Skeletal muscle tissue (tissue), 4 donors: ENCODE results near the gene MCAT. TPM values are rescaled to one million over a fixed set of nuclear protein-coding genes. Genes with fewer than 3 reads are reported as not detected.

ENCODE experiments used
- H3K27ac ChIP-seq: one replicate; pipeline ENCODE4 v1.7.0; 2013; ENCODE audit warnings: mild to moderate bottlenecking, low read depth, low read length, inconsistent platforms
- H3K27me3 ChIP-seq, 3 donors: one replicate each; pipeline ENCODE4 v1.7.0; 2013; ENCODE audit warnings: low read length in 3 of 3; ENCODE audit not compliant: control insufficient read depth in 3 of 3, insufficient read depth in 3 of 3
- H3K36me3 ChIP-seq, 3 donors: one replicate each; pipeline ENCODE4 v1.7.0; 2013; ENCODE audit warnings: low read length in 3 of 3; ENCODE audit not compliant: control insufficient read depth in 3 of 3, insufficient read depth in 3 of 3
- H3K4me1 ChIP-seq, 3 donors: one replicate each; pipeline ENCODE4 v1.7.0; 2013; ENCODE audit warnings: low read length in 3 of 3, mild to moderate bottlenecking in 3 of 3; ENCODE audit not compliant: control insufficient read depth in 3 of 3, insufficient read depth in 3 of 3
- H3K4me3 ChIP-seq, 3 donors: one replicate each; pipeline ENCODE4 v1.7.0; 2013; ENCODE audit warnings: low read length in 3 of 3
- H3K9ac ChIP-seq, 3 donors: one replicate each; pipeline ENCODE4 v1.7.0; 2013; ENCODE audit warnings: low read length in 3 of 3, mild to moderate bottlenecking in 3 of 3, moderate library complexity in 2 of 3, low read depth in 1 of 3
- H3K9me3 ChIP-seq, 3 donors: one replicate each; pipeline ENCODE4 v1.7.0; 2013; ENCODE audit warnings: low read length in 3 of 3; ENCODE audit not compliant: control insufficient read depth in 3 of 3
- total RNA-seq: library from RNA; depleted of rRNA; stranded (reverse); fragments of >200 nt; gene quantifications from one replicate; pipeline ENCODE4 v1.2.3, GENCODE V29; 2014
- donor health status: Osteomylitis.

Gene MCAT
- total RNA-seq, 1 donor from 2014 or later = 8.4 TPM

DNA sequence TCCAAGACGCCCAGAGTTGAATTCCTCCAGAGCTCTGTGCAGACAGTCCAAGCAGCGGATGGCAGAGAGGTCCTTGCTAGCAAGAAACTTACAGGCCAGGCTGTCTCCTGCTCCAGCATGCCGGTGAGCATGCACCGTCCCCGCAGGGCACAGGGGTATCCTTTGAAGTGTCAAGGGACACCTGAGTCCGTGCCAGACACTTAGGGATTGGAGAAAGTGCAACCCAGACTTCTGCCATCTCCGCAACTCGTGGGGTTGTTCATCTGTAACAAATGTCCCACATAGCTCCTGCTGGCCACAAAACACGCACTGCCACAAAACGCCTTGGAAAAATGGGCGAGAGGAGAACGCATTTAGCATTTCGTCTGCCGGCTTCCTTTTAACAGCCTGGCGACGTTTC is 21.4 kb upstream of the MCAT start:
- peaks cover 13 to 27% (median 17%) of the 10 kb centered on the region in 3 donors for H3K36me3 ChIP-seq
- H3K27me3 ChIP-seq = no peaks in the 10 kb centered on the region
- peaks cover 8 to 11% (median 11%) of the 10 kb centered on the region in 3 donors for H3K4me1 ChIP-seq
- no peak overlapping the region for H3K27ac ChIP-seq
- no peak overlapping the region for H3K9ac ChIP-seq
- H3K9me3 ChIP-seq = no peaks in the 10 kb centered on the region
- no peak overlapping the region for H3K4me3 ChIP-seq

DNA sequence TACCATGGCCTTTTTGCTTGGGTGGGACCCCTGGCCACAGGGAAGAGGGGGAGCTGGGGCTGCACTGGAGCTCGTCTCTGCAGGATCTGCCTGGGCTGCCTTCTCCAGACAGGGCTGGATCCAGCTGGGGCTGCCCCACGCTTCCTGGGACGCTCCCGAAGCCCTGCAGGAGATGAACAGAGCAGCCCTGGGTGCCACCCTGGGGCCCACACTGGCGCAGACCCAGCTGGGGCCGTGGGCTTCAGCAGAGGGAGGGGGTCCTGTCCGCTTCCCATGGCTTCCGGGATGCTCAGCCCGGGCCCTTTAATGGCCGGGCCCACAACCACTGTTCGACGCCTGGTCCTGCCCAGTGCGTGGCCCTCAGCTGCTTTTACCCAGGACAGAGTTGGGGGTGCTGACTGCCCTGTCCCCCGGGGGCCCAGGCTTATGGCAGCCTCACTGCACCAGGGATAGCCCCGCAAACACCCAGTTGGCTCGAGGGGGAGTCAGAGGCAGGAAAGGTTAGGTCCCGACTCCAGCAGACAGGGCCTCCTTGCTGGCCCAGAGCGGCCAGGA is 20.1 kb upstream of the MCAT start:
- H3K4me3 ChIP-seq = no peak overlapping the region
- no peaks in the 10 kb centered on the region for H3K27me3 ChIP-seq
- H3K36me3 ChIP-seq = peaks cover 10 to 18% (median 15%) of the 10 kb centered on the region in 3 donors
- peaks cover 8 to 11% (median 11%) of the 10 kb centered on the region in 3 donors for H3K4me1 ChIP-seq
- H3K27ac ChIP-seq = no peak overlapping the region
- no peaks in the 10 kb centered on the region for H3K9me3 ChIP-seq
- H3K9ac ChIP-seq = no peak overlapping the region

DNA sequence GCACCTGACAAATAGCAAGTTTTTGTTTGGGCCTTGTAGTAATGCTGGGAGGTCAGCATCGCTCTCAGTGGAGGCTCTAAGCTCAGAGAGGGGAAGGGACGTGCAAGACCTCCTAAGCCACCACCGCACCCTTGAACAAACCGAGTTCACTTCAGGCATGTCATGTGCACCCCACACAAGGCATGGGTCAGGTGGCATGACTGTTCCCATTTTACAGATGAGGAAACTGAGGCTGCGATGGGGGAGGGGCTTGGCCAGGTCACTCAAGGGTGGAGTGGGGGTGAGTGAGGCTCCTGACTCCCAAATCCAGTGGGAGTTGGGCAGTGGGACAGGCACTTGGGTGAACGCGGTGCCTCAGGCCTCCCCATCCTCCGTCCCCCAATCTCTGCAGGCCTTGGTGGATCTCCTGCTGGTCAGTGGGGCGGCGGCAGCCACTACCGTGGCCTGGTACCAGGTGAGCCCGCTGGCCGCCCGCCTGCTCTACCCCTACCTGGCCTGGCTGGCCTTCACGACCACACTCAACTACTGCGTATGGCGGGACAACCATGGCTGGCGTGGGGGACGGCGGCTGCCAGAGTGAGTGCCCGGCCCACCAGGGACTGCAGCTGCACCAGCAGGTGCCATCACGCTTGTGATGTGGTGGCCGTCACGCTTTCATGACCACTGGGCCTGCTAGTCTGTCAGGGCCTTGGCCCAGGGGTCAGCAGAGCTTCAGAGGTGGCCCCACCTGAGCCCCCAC is 19.4 kb upstream of the MCAT start:
- Histone ChIP-seq H3K36me3 (peaks cover 5 to 13% (median 10%) of the 10 kb centered on the region in 3 donors), H3K27me3 (no peaks in the 10 kb centered on the region), H3K4me3 (no peak overlapping the region), H3K27ac (no peak overlapping the region), H3K9ac (no peak overlapping the region), H3K9me3 (no peaks in the 10 kb centered on the region), H3K4me1 (peaks cover 8 to 11% (median 11%) of the 10 kb centered on the region in 3 donors)

DNA sequence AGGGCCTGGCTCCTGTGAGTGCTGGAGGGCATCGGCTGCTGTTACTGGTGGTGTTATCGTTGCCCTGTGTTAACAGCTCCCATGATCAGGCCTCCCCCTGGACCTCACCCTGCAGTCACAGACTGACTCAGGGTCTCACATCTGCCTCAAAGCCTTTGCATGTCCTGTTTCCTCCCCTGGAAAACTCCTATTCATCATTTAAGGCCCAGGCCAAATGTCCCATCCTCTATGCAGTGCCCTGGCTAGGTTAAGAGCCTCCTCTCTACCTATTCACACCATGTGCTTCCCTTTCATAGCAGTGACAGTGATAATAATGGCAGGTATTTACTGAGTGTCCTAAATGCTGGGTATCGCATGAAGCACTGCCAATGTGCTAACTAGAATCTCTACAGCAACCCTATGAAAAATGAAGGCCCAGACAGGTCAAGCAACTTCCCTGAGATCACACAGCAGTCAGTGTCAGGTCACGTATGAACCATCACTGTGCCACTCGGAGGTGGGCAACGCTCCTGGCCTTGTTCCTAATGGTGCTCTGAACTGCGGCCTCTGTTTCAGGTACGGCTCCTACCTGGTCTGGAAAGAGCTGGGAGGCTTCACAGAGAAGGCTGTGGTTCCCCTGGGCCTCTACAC is 17.4 kb upstream of the MCAT start:
- Histone ChIP-seq H3K9me3 (no peaks in the 10 kb centered on the region), H3K27me3 (no peaks in the 10 kb centered on the region), H3K36me3 (peaks cover 4 to 9% (median 5%) of the 10 kb centered on the region in 3 donors), H3K4me3 (no peak overlapping the region), H3K9ac (no peak overlapping the region), H3K27ac (no peak overlapping the region), H3K4me1 (peaks cover 8 to 15% (median 12%) of the 10 kb centered on the region in 3 donors)

DNA sequence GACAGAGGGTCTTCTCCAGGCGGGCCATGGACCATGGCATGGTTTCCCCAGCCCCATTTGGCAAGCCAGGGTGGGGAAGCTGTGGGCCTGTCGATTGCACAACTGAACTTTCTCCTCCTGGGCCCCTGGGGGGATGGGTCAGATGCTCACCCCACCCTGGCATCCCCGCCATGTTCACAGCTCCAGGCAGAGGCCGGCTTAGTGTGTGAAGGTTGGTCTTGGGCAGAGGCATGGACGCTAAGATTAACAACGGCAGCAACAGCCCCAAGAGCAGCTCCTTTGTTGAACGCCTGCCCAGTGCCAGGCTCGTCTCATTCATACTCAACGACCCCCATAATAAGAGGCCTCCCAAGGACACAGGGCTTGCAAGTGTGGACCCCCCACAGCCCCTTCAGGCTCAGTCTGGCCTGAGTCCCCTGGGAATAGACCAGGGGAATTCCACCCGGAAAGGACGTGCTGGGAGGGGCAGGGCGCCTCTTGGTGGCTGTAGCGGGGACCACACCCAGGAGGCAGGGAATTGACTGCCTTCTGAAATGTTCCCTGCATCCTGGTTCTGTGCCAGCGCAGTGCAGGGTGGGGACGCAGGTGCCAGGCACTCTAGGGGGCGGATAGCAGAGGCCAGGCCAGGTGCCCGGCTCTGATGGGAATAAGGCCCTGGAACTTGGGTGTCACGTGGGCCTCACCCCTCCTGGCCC is 16.4 kb upstream of the MCAT start:
- Histone ChIP-seq H3K9ac (no peak overlapping the region), H3K4me1 (peaks cover 8 to 21% (median 11%) of the 10 kb centered on the region in 3 donors), H3K9me3 (no peaks in the 10 kb centered on the region), H3K27ac (no peak overlapping the region), H3K27me3 (no peaks in the 10 kb centered on the region), H3K4me3 (no peak overlapping the region), H3K36me3 (peaks cover 4 to 9% (median 5%) of the 10 kb centered on the region in 3 donors)

DNA sequence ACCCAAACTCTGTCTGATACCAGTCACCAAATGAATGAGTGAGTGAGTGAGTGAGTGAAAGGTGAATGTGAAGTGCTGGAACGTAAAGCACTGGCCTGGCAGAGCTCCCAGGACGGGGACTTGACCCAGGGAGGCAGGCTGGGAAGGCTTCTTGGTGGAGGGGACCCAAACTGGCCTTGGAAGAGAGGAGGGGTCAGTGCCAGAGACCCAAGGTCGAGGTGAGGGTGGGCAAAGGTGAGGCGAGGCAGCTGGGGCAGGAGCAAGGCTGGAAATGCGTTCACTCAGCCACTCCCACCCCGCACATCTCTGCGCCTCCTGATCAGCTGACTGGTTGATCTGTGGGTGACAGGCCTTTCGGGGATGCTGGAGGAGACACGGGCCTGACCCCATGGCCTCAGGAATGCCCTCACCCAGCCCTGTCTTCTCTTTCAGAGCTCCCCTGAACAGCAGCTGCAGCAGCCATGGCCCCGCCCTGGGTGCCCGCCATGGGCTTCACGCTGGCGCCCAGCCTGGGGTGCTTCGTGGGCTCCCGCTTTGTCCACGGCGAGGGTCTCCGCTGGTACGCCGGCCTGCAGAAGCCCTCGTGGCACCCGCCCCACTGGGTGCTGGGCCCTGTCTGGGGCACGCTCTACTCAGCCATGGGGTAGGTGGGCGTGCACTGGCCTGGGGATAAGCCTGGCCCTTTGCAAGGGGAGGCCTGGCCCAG is 15.7 kb upstream of the MCAT start:
- H3K27ac ChIP-seq = no peak overlapping the region
- H3K9ac ChIP-seq = no peak overlapping the region
- peaks cover 4 to 9% (median 5%) of the 10 kb centered on the region in 3 donors for H3K36me3 ChIP-seq
- no peaks in the 10 kb centered on the region for H3K27me3 ChIP-seq
- H3K9me3 ChIP-seq = no peaks in the 10 kb centered on the region
- H3K4me3 ChIP-seq = no peak overlapping the region
- H3K4me1 ChIP-seq = peaks cover 8 to 16% (median 9%) of the 10 kb centered on the region in 3 donors

DNA sequence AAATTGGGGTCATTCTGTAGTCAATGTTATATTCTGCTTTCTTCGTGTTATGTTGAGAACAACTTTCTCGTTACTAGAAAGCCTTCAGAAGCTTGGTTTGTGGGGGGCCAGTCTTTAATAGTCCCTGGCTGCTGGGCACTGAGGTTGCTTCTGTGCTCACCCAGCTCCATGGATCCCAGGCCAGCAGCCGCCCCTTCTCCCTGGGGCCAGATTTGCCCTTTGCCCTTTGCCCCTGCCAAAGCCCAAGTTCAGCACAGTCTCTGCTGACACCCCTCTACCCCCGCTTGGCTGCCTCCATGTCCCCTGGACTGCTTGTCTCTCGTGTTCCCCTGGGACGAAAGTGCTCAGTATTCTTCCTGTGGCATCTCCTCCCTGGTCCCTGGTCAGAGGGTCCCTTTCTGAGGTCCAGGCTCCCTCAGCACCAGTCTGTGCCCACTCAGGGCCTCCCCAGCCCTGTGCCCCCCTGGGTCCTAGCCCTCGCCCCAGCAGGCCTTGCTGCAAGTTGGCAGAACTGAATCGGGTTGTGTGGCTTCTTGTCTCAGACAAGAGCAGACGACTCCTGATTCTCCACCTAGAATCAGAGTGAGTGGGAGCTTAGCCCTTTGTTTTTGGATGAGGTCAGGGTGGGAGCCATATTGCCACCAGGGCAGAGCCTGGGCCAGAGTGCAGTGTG is 14.8 kb upstream of the MCAT start:
- Histone ChIP-seq H3K4me3 (no peak overlapping the region), H3K9ac (no peak overlapping the region), H3K9me3 (no peaks in the 10 kb centered on the region), H3K36me3 (peaks cover 4 to 9% (median 5%) of the 10 kb centered on the region in 3 donors), H3K4me1 (peaks cover 0 to 11% (median 2%) of the 10 kb centered on the region in 3 donors), H3K27me3 (no peaks in the 10 kb centered on the region), H3K27ac (no peak overlapping the region)

DNA sequence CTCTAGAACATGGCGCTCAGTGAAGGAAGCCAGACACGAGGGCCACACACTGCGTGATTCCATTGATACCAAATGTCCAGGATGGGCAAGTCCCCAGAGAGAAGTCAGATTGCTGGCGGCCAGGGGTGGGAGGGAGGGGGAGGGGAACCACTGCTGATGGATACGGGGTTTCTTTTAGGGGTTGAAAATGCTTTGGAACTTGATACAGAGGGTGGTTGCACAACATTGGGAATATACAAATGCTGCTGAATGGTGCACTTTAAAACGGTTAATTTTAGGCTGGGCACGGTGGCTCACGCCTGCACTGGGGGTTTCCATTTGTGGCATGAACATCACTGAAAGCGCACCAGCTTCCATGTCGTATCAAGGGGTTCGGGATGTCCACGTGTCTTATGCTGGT is 13.2 kb upstream of the MCAT start:
- Histone ChIP-seq H3K4me3 (no peak overlapping the region), H3K4me1 (peaks cover 11 to 22% (median 16%) of the 10 kb centered on the region in 3 donors), H3K9me3 (no peaks in the 10 kb centered on the region), H3K36me3 (peaks cover 2 to 5% (median 2%) of the 10 kb centered on the region in 3 donors), H3K9ac (no peak overlapping the region), H3K27ac (no peak overlapping the region), H3K27me3 (no peaks in the 10 kb centered on the region)

DNA sequence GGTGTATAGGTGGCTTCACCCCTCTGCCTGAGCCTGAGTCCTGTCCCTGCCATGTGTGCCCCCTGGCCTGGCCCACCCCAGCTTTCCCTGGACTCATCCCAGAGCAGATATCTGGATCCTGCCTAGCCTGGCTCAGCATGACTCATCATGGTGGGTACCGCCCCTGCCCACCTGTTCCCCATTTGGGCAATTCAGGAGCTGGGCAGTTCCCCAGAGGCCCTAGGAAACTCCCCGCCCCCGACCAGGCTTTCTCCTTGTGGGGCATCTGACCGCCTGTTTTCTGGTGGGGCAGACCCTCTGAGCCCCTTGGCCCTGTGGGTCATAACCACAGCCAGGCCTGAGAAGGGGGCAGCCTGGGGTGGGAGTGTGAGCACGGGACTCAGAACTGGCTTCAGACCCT is 12.6 kb upstream of the MCAT start:
- no peak overlapping the region for H3K9ac ChIP-seq
- no peak overlapping the region for H3K27ac ChIP-seq
- H3K4me1 ChIP-seq = peaks cover 15 to 25% (median 20%) of the 10 kb centered on the region in 3 donors
- H3K9me3 ChIP-seq = no peaks in the 10 kb centered on the region
- H3K4me3 ChIP-seq = no peak overlapping the region
- peaks cover 0 to 1% (median under 1%) of the 10 kb centered on the region in 3 donors for H3K36me3 ChIP-seq
- no peaks in the 10 kb centered on the region for H3K27me3 ChIP-seq
